ENCODE measurements around the gene HMGXB3. TPM values are rescaled to one million over a fixed set of nuclear protein-coding genes. Genes with fewer than 3 reads are reported as not detected.
A peak's percentile ranks its signal among the peaks of the same experiment; 100 is the strongest.

HMGXB3 gene
- total and polyA plus RNA-seq, 9 donors: 14.1 to 32.1 (median 28.1) TPM

GRCh38 chr5:149961186-149961685 lies 39.3 kb upstream of the HMGXB3 start:
- intact Hi-C loops (cut with DNase I): no loop called here
- Histone ChIP-seq H3K4me3 (peak overlapping the region; percentile 55), H3K27ac (peak overlapping the region; percentile 62 to 86), H3K27me3 (no peaks in the 10 kb centered on the region), H3K4me1 (ENCODE audit: insufficient read depth) (peaks cover 5% of the 10 kb centered on the region), H3K9me3 (no peaks in the 10 kb centered on the region), H3K36me3 (no peaks in the 10 kb centered on the region)
- WGBS, 3 donors: 11 to 15% (median 12%) methylated on average over 23 of the region's 23 CpGs
- TF ChIP-seq POLR2A (IDR thresholded peaks at IDR 0.05): no peak
- TF ChIP-seq CTCF (IDR thresholded peaks at IDR 0.05): no peak
- TF ChIP-seq EP300 (IDR thresholded peaks at IDR 0.05): no peak
- DNase-seq: no peak

- Histone ChIP-seq H3K9me3 (no peaks in the 10 kb centered on the region), H3K4me3 (no peak overlapping the region), H3K27me3 (no peaks in the 10 kb centered on the region), H3K4me1 (ENCODE audit: insufficient read depth) (peaks cover 7% of the 10 kb centered on the region), H3K27ac (no peak overlapping the region), H3K36me3 (no peaks in the 10 kb centered on the region)
- DNase-seq: no peak
- TF ChIP-seq CTCF (IDR thresholded peaks at IDR 0.05) (peak in 1 of 3 donors; percentile 26), EP300 (IDR thresholded peaks at IDR 0.05) (no peak), POLR2A (IDR thresholded peaks at IDR 0.05) (no peak)
- intact Hi-C loops (cut with DNase I): no loop called here
- 40 to 54% (median 44%) methylated on average over 6 of the region's 6 CpGs for WGBS, 3 donors
Measured at GRCh38 chr5:149961957-149962409, 38.6 kb upstream of the HMGXB3 start.

GRCh38 chr5:149962601-149963300 lies 37.8 kb upstream of the HMGXB3 start:
- H3K36me3 ChIP-seq: no peaks in the 10 kb centered on the region
- no peak overlapping the region for H3K4me3 ChIP-seq
- TF ChIP-seq CTCF (IDR thresholded peaks at IDR 0.05): no peak
- TF ChIP-seq POLR2A (IDR thresholded peaks at IDR 0.05): no peak
- no peak for TF ChIP-seq EP300 (IDR thresholded peaks at IDR 0.05)
- peaks cover 7% of the 10 kb centered on the region for H3K4me1 ChIP-seq (ENCODE audit: insufficient read depth)
- no peak overlapping the region for H3K27ac ChIP-seq
- 90 to 94% (median 94%) methylated on average over 5 of the region's 5 CpGs for WGBS, 3 donors
- intact Hi-C loops (cut with DNase I): no loop called here
- no peak for DNase-seq
- H3K27me3 ChIP-seq: no peaks in the 10 kb centered on the region
- H3K9me3 ChIP-seq: no peaks in the 10 kb centered on the region

GRCh38 chr5:149963729-149964128 lies 36.8 kb upstream of the HMGXB3 start:
- 94 to 100% (median 94%) methylated on average over 3 of the region's 3 CpGs for WGBS, 3 donors

More at GRCh38 chr5:149963729-149964128, 36.8 kb upstream of the HMGXB3 start:
- Histone ChIP-seq H3K36me3 (no peaks in the 10 kb centered on the region), H3K27ac (no peak overlapping the region), H3K4me1 (ENCODE audit: insufficient read depth) (peaks cover 7% of the 10 kb centered on the region), H3K4me3 (no peak overlapping the region), H3K9me3 (no peaks in the 10 kb centered on the region), H3K27me3 (no peaks in the 10 kb centered on the region)
- intact Hi-C loops (cut with DNase I): no loop called here
- TF ChIP-seq POLR2A (IDR thresholded peaks at IDR 0.05): no peak
- TF ChIP-seq EP300 (IDR thresholded peaks at IDR 0.05): no peak
- TF ChIP-seq CTCF (IDR thresholded peaks at IDR 0.05): no peak
- DNase-seq: no peak

Measured in ovary (tissue), 9 donors.